GM18499 (cell line): ENCODE measurements around the gene AMPD2.
"Not testable (repeated sequence)": the region's sequence is repeated elsewhere in the genome, so short reads cannot be mapped to it uniquely, and the experiment has no call there.

Experiments
- ATAC-seq: cut with Tn5 transposase; IDR thresholded peaks from one replicate; pipeline ENCODE4 v1.9.1; 2021; ENCODE audit warnings: moderate number of reproducible peaks; ENCODE audit not compliant: insufficient read depth, unreplicated experiment

AMPD2 gene

DNA sequence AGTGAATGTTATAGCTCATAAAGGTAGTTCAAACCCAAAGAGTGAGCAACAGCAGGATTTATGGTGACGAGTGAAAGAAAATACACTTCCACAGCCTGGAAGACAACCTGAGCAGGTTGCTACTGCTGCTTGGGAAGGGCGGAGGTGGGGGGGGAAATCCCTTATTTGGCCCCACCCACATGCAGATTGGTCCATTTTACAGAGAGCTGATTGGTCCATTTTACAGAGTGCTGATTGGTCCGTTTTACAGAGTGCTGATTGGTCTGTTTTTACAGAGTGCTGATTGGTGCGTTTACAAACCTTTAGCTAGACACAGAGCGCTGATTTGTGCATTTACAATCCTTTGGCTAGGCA, 50.3 kb downstream of the AMPD2 start:
- ATAC-seq, result not testable (repeated sequence)

DNA sequence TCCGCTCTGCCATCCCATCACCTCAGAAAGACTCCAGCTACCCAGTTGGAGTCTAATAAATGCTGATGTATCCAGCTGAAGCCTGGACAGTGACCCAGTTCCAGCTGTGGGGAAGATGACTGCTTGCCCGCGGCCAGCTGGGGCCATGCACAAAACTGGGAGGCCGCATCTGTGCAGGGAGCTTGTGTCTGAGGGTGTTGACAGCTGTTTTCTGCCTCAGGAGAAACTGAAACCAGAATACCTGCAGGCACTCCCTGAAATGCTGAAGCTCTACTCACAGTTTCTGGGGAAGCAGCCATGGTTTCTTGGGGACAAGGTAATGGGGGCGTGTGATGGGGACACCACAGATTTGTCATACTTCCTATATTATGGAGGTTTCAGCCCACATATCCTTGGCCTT, 51.4 kb downstream of the AMPD2 start:
- no peak for ATAC-seq

DNA sequence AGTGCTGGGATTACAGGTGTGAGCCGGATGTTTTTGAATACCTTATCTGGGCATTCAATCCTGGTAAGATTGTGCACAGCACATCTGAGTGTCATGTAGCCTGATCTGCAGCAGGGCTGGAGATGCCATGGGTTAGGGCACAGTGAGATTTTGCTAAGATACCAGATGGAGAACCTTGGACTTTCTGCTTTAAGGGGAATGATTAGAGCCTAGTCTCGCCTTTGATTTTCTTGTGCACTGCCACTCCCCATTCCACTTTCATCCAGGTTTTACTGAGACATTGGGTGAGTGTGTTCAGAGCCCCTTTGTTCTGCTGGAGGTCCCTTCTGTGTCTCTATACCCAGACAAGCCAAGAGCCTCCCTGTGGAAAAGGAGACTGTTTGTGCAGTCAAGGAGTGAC, 54.2 kb downstream of the AMPD2 start:
- ATAC-seq, result not testable (repeated sequence)

DNA sequence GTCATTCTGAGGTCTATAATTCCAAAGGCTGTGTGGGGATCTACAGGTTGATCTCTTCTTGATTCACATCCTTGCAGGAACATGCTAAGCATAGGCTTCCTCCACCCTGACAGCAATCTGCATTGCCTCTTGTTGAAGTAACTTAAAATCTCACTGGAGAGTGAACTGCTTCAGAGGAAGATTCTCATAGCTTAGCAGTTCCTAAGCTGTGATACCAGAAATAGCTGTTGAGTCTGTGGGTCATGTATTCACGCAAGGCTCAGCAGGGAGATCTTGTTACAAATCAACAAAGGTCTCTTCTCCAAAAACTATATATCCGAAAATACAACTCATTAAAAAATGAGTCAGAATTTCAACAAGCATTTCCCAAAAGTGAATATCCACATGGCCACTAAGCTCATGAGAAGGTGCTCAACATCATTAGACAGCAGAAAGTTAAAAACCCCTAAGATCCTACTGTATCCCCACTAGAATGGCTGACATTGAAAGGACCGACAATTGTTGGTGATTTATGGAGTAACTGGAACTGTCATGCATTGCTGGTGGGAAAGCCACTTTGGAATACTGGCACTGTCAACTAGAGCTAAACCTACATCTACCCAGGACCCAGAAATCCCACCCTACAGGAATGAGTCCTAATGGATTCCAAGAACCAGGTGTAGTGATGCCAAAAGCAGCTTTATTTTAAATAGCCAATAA, 57.2 kb downstream of the AMPD2 start:
- ATAC-seq, result not testable (repeated sequence)

DNA sequence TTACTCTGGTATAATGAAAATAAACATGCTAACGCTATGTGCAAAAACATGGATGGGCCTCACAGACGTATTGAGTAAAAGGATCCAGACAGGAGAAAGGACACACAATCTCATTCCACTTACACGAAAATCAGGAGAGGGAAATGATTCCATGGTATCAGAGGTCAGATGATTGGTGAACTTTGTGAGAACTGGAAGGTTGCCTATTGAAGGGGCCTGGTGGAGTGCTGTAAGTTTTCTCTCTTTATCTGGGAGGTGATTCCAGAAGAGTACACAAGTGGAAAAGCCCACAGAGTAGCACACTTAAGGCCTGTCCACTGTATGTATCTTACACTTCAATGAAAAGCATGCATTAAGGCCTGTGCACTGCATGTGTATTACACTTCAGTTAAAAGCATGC, 57.8 kb downstream of the AMPD2 start:
- no peak for ATAC-seq

DNA sequence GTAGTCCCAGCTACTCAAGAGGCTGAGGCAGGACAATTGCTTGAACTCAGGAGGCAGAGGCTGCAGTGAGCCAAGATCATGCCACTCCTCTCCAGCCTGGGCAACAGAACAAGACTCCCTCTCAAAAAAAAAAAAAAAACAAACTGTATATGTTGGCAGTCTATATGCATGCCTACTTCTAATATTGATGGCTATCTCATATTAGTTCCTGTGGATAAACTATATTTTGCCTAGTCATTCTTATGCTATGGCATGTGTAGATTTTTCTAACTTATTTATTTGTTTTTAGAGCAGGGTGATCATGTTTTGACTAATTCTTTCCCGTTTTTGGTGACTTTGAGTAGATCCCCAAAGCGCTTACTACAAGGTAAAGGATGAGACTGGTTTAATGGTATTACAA, 59.0 kb downstream of the AMPD2 start:
- ATAC-seq, result not testable (repeated sequence)
